Measurements from ENCODE around the gene ABCA3. TPM values are rescaled to one million over a fixed set of nuclear protein-coding genes. Genes with fewer than 3 reads are reported as not detected.

Gene ABCA3
- polyA plus RNA-seq, 6 donors from 2014 or later, result 0.54 to 1.8 (median 0.98) TPM; not detected in 1

DNA sequence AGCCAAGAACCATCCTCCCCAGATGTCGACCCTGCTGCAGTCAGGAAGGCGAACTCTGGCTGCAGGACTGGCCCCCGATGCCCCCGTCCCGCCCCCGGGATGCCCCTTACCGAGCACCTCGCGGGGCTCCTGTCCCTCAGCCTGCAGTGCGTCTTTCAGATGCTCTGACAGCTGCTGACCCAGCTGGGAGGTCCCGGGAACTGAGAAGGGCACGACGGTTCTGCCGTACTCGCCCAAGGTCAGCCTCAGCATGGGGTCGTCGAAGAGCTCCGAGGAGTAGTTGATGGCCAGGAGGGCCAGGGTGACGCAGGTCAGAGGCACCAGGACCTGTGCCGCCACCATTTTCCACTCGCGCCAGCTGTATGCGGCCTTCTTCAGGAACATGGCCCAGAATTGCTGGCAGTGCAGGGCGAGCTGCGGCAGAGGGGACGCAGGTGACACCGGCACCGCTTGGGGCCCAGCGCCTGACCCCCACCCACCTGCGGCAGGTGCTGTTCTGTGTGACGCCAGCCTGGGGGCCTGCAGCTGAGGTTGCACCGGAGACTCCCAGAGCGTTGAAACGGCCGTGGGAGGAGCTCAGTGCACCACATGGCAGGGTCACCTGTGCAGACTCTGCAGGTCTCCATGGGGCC is 52.5 kb downstream of the ABCA3 start:
- Mint-ChIP-seq H3K4me3 (no peak overlapping the region), H3K9me3 (no peaks in the 10 kb centered on the region)
- no peak for ATAC-seq (ENCODE audit: low read depth in 2 of 2)

GRCh38 chr16:2286550-2286949 is 54.0 kb downstream of the ABCA3 start:
- Mint-ChIP-seq H3K9me3 (no peaks in the 10 kb centered on the region), H3K4me3 (no peak overlapping the region), H3K27ac (no peak overlapping the region), H3K36me3 (no peaks in the 10 kb centered on the region), H3K4me1 (no peaks in the 10 kb centered on the region), H3K27me3 (peaks cover 0 to 7% (median 0%) of the 10 kb centered on the region in 3 donors)
- no peak for DNase-seq
- ATAC-seq (ENCODE audit: low read depth in 2 of 2), result no peak

More for the DNA sequence above, 52.5 kb downstream of the ABCA3 start:
- H3K27ac Mint-ChIP-seq, result peak overlapping the region in 1 of 6 donors; percentile 65
- no peaks in the 10 kb centered on the region for H3K4me1 Mint-ChIP-seq
- DNase-seq, result no peak
- no peaks in the 10 kb centered on the region for H3K36me3 Mint-ChIP-seq
- H3K27me3 Mint-ChIP-seq, result peaks cover 0 to 7% (median 0%) of the 10 kb centered on the region in 3 donors

- no peak for DNase-seq
- ATAC-seq (ENCODE audit: low read depth in 2 of 2), result no peak
- H3K36me3 Mint-ChIP-seq, result no peaks in the 10 kb centered on the region
- no peaks in the 10 kb centered on the region for H3K9me3 Mint-ChIP-seq
- H3K27ac Mint-ChIP-seq, result no peak overlapping the region
- peaks cover 0 to 7% (median 0%) of the 10 kb centered on the region in 3 donors for H3K27me3 Mint-ChIP-seq
- H3K4me3 Mint-ChIP-seq, result no peak overlapping the region
- H3K4me1 Mint-ChIP-seq, result no peaks in the 10 kb centered on the region
Observed at GRCh38 chr16:2285731-2286191, 54.8 kb downstream of the ABCA3 start.

GRCh38 chr16:2284797-2285576 is 55.5 kb downstream of the ABCA3 start:
- Mint-ChIP-seq H3K27ac (no peak overlapping the region), H3K27me3 (peaks cover 0 to 7% (median 0%) of the 10 kb centered on the region in 3 donors), H3K9me3 (no peaks in the 10 kb centered on the region), H3K4me3 (no peak overlapping the region), H3K4me1 (no peaks in the 10 kb centered on the region), H3K36me3 (no peaks in the 10 kb centered on the region)
- DNase-seq (no peak), ATAC-seq (ENCODE audit: low read depth in 2 of 2) (no peak)

DNA sequence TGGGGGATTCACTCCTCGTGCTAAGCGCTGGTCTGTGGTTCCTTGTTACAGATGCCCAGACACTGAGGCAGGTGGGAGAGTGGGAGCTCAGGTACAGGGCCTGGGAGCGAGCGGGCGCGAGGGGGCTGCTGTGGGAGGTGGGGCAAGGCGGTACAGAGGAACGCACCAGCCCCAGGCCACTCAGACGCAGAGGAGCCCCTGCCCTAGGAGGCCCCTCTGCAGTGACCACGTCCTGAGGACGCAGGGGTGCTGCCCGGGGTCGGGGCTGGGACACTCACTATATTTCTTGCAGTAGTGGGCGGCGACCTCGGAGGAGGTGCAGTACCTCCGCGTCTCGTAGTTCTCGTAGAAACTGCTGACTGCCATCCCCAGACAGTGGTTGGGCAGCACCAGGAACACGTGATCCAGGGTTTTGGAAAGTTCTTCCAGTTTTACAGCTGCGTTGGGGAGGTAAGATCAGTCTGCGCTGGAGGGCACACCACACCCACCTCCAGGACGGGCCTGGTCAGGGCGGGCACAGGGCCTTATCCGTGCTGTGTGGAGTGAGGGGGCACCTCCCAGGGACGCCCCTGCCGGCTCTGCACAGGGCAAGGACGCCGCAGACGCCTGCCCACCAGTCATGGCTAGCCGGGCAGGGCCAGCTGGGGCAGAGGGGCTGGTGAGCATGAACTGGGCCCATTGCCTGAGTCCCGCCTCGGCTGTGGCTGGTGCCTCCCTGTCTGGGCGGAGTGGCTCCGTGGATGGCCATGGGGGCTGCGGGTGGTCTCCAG is 56.3 kb downstream of the ABCA3 start:
- DNase-seq, result no peak
- ATAC-seq (ENCODE audit: low read depth in 2 of 2), result no peak
- no peaks in the 10 kb centered on the region for H3K9me3 Mint-ChIP-seq
- peaks cover 0 to 7% (median 0%) of the 10 kb centered on the region in 3 donors for H3K27me3 Mint-ChIP-seq
- no peak overlapping the region for H3K4me3 Mint-ChIP-seq
- H3K4me1 Mint-ChIP-seq, result no peaks in the 10 kb centered on the region
- no peak overlapping the region for H3K27ac Mint-ChIP-seq
- no peaks in the 10 kb centered on the region for H3K36me3 Mint-ChIP-seq

DNA sequence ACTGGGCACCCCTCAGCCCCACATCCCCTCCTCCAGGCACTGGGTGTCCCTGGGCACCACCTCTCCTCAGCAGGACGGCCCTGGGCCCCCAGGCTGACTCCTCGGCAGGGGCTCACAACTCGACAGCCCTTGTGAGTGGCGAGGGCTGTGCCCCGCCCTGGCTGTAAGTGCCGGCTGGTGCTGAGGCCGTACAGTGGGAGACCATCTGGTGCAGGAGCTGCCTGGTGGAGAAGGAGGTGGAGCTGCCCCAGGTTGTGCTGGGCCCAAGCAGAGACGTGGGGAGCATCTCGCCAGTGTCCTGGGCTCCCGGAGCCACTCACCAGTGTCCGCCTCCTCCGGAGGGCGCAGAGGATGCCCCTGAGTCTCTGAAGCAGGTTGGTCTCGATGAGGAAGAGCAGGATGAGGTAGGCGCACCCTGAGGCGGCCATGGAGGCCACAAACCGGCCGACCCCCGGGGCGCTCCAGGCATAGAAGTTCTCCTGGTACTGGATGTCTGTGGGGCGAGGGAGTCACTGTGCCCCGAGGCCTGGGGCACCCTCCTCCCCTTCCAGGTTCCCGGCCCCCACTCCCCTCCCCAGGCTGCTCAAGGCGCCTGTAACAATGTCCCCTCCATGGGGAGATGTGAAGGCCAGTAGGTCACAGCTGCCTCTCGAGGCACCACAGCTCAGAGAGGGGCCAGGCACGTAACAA is 57.5 kb downstream of the ABCA3 start:
- Mint-ChIP-seq H3K27ac (no peak overlapping the region), H3K4me1 (no peaks in the 10 kb centered on the region), H3K4me3 (no peak overlapping the region), H3K9me3 (no peaks in the 10 kb centered on the region), H3K27me3 (peaks cover 0 to 7% (median 0%) of the 10 kb centered on the region in 3 donors), H3K36me3 (no peaks in the 10 kb centered on the region)
- DNase-seq (no peak), ATAC-seq (ENCODE audit: low read depth in 2 of 2) (no peak)

DNA sequence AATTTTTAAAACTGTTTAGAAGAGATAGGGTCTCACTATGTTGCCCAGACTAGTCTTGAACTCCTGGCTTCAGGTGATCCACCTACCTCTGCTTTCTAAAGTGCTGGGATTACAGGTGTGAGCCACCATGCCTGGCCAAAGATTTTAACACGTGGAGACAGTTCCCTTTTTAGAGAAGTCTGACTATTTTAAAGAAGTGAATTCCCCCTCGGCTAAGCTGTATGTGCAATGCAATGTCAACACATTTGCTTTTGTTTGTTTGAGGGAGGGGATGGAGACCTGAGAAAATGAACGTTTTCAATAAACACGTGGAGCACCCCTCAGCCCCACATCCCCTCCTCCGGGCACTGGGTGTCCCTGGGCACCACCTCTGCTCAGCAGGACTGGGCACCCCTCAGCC is 58.3 kb downstream of the ABCA3 start:
- Mint-ChIP-seq H3K4me3 (no peak overlapping the region), H3K27me3 (peaks cover 0 to 7% (median 0%) of the 10 kb centered on the region in 3 donors), H3K36me3 (no peaks in the 10 kb centered on the region), H3K9me3 (no peaks in the 10 kb centered on the region), H3K4me1 (no peaks in the 10 kb centered on the region), H3K27ac (no peak overlapping the region)
- ATAC-seq (ENCODE audit: low read depth in 2 of 2), result no peak
- DNase-seq, result no peak

DNA sequence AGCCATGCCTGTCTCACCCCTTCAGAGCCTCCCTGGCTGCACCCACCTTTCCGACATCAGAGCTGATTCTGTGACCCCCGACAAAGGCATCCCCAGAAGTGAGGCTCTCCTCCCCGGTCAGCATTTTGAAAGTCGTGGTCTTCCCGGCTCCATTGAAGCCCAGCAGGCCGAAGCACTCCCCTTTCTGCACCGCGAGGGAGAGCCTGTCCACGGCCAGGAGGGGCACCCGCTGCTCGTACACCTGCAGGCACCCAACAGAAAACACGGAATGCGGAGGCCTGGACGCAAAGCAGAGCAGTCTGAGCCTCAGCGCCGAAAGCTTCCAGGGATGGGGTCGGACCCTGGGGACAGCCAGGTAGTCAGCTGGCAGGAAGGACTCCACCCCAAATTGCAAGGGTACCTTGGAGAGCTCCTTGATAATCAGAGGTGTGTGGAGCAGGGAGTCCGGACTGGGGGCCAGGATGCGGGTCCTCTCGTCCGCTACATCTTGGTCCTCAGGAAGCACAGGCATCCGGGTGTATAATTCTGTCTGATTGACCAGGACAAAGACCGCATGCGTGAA is 59.5 kb downstream of the ABCA3 start:
- Mint-ChIP-seq H3K27me3 (peaks cover 0 to 7% (median 0%) of the 10 kb centered on the region in 3 donors), H3K4me1 (no peaks in the 10 kb centered on the region), H3K4me3 (no peak overlapping the region), H3K27ac (no peak overlapping the region), H3K36me3 (no peaks in the 10 kb centered on the region), H3K9me3 (no peaks in the 10 kb centered on the region)
- ATAC-seq (ENCODE audit: low read depth in 2 of 2), result no peak
- no peak for DNase-seq

DNA sequence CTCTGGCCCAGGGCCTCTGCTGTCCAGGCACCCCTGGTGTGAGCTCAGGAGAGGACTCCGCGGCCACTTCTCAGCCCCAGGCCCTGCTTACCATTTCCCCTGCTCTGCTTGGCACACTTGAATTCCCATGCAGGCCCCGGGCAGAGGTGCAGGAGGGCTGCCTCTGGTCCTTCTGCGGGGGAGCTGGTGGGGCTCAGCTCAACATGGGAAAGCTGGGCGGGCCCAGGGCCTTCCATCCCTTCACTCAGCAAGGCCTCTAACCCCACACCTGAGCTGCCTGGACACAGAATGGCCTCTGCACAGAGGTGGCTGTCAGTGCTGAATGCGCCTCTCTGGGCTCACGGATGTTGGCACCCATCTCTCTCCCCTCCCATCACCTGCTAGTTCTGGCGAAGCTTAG is 60.1 kb downstream of the ABCA3 start:
- no peak overlapping the region for H3K27ac Mint-ChIP-seq
- ATAC-seq (ENCODE audit: low read depth in 2 of 2) (no peak), DNase-seq (no peak)
- H3K27me3 Mint-ChIP-seq, result peaks cover 0 to 7% (median 0%) of the 10 kb centered on the region in 3 donors
- H3K9me3 Mint-ChIP-seq, result no peaks in the 10 kb centered on the region
- peak overlapping the region in 1 of 8 donors; percentile 50 for H3K4me3 Mint-ChIP-seq
- H3K4me1 Mint-ChIP-seq, result no peaks in the 10 kb centered on the region
- no peaks in the 10 kb centered on the region for H3K36me3 Mint-ChIP-seq

DNA sequence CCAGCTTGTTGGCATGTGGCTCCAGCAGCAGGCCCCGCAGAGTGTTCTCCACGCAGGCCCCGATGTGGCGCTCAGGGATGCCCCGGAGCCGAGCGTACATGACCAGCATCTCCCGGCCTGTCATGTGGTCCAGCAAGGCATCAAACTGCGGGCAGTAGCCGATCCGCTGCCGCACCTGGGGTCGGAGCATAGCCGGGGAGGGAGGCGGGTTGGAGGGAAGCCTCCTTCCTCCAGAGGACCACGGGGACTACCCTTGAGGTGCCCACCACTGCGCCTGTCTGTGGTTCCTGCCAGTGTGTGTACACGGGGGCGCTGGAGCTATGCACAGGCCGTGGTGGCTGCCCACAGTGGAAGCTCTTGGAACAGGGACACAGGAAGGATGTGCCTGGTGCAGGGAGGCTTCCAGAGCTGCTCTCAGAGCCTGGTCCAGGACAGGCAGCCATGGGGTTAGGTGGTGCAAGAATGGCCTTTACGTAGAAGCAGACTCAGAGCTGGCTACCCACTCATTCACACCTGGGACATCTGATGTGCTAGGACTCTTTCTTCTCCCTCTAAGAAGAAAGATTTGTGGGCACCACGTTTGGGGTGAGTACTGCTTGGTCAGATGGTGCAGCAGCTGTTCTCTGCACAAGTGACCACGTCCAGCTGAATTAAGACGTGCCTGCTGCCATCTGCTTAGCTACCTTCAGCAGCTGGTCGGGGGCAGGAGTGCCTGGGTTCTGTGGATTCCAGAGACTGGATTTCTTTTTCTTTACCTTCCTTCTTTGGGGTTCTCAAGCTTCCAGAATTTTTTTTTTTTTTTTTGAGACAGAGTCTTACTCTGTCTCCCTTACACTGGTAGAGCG is 61.4 kb downstream of the ABCA3 start:
- Mint-ChIP-seq H3K9me3 (no peaks in the 10 kb centered on the region), H3K4me3 (no peak overlapping the region), H3K4me1 (no peaks in the 10 kb centered on the region), H3K27me3 (peaks cover 0 to 7% (median 0%) of the 10 kb centered on the region in 3 donors), H3K27ac (no peak overlapping the region), H3K36me3 (no peaks in the 10 kb centered on the region)
- DNase-seq (no peak), ATAC-seq (ENCODE audit: low read depth in 2 of 2) (no peak)

GRCh38 chr16:2278272-2278608 is 62.3 kb downstream of the ABCA3 start:
- Mint-ChIP-seq H3K9me3 (no peaks in the 10 kb centered on the region), H3K27ac (no peak overlapping the region), H3K36me3 (no peaks in the 10 kb centered on the region), H3K4me1 (no peaks in the 10 kb centered on the region), H3K4me3 (no peak overlapping the region), H3K27me3 (no peaks in the 10 kb centered on the region)
- no peak for DNase-seq
- ATAC-seq (ENCODE audit: low read depth in 2 of 2), result no peak

DNA sequence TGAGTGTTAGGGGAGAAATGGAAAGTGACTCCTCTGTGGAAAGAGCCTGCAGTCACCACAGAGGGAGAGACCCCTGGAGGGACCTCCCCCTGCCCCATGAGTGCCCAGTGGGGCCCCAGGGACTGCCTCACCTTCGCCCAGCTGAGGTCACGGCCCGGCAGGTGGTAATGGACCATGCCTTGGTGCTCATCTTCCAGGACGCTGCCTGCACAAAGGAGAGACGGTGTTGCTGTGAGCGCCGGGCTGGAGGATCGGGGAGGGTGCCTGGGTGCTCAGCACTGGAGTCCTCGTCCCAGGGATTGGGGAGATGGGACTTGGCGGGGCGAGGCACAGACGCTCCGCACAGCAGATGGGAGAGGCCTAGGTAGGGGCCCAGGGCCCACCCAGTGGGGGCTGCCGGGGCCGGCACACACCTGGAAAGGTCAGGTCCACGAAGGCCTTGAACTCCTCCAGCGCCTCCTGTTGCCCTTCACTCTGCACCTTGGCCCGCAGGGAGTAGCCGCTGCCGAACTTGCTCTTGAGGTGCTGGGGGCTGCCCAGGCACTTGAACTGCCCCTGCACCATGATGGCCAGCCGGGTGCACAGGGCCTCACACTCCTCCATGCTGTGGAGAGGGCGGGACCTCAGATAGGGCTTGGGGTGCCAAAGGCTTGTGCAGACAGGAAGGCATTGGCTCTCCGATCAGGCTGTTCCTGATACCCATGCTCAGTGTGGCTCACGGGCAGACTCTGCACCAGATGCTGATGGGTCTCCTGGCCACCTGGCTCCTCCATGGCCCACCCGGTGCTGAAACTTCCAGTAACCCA is 62.9 kb downstream of the ABCA3 start:
- ATAC-seq (ENCODE audit: low read depth in 2 of 2) (no peak), DNase-seq (no peak)
- H3K9me3 Mint-ChIP-seq, result no peaks in the 10 kb centered on the region

More for the DNA sequence above, 62.9 kb downstream of the ABCA3 start:
- Mint-ChIP-seq H3K4me3 (no peak overlapping the region), H3K36me3 (no peaks in the 10 kb centered on the region), H3K27ac (peak overlapping the region in 1 of 6 donors; percentile 71), H3K27me3 (no peaks in the 10 kb centered on the region), H3K4me1 (peaks cover 0 to 2% (median 0%) of the 10 kb centered on the region in 3 donors)

Measured in naive B cell (primary cell).